C4-2B (cell line): ENCODE data around the gene LRIG1.

Experiments used
- ZFX ChIP-seq: fragments of 450-650 bp; IDR thresholded peaks from 2 replicates; pipeline ENCODE4 v1.6.1; 2017
- TF ChIP-seq, protein P1 (sequence below): fragments of 450-650 bp; conservative IDR thresholded peaks from 2 replicates; pipeline ENCODE4 v1.5.1; 2017; ENCODE audit warnings: mild to moderate bottlenecking

DNA sequence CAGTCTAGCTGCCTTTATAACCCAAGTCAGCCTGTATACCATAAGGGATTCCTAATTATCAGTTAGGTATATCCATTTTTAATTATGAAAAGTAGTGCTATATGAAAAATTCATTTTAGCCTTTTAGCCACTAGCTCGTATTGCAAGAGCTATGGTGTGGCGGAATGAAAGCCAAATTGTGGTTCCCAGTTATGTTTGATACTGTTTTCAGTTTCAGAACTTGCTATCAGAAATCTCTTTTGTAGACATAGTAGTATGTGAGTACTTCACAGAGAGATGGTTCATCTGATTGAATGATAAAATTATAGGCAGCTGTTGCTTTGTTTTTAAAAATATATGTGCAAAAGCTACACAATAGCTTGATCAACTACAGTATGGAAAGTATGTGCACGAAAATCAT is 145.4 kb downstream of the LRIG1 start:
- TF ChIP-seq, protein P1, sequence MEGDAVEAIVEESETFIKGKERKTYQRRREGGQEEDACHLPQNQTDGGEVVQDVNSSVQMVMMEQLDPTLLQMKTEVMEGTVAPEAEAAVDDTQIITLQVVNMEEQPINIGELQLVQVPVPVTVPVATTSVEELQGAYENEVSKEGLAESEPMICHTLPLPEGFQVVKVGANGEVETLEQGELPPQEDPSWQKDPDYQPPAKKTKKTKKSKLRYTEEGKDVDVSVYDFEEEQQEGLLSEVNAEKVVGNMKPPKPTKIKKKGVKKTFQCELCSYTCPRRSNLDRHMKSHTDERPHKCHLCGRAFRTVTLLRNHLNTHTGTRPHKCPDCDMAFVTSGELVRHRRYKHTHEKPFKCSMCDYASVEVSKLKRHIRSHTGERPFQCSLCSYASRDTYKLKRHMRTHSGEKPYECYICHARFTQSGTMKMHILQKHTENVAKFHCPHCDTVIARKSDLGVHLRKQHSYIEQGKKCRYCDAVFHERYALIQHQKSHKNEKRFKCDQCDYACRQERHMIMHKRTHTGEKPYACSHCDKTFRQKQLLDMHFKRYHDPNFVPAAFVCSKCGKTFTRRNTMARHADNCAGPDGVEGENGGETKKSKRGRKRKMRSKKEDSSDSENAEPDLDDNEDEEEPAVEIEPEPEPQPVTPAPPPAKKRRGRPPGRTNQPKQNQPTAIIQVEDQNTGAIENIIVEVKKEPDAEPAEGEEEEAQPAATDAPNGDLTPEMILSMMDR: no peak
- TF ChIP-seq ZFX: no peak
